Neural cell (in vitro differentiated cells): ENCODE data around the gene CLSTN3. TPM values are rescaled to one million over a fixed set of nuclear protein-coding genes. Genes with fewer than 3 reads are reported as not detected.

Experiments used
- H2AFZ ChIP-seq: fragments of 200-600, 300-800 bp; sonication (generic), shearing (Covaris generic); 2 replicates; pipeline ENCODE4 v1.6.0; 2014; ENCODE audit warnings: low read depth, mild to moderate bottlenecking, antibody characterized with exemption, low read length, moderate library complexity
- H3F3A ChIP-seq: fragments of 200-600 bp; shearing (Covaris generic); 2 replicates; pipeline ENCODE4 v1.6.1; 2016; ENCODE audit warnings: mild to moderate bottlenecking, moderate library complexity, mixed read lengths, antibody characterized with exemption, low read length; ENCODE audit not compliant: insufficient read depth, poor library complexity, severe bottlenecking
- H3K27ac ChIP-seq: fragments of 200-600, 300-800 bp; sonication (generic), shearing (Covaris generic); 2 replicates; pipeline ENCODE4 v1.5.1; 2014; ENCODE audit warnings: mild to moderate bottlenecking, low read length, moderate library complexity
- H3K27me3 ChIP-seq: fragments of 300-800, 200-600 bp; sonication (generic), shearing (Covaris generic); 2 replicates; pipeline ENCODE4 v1.6.0; 2014; ENCODE audit warnings: mild to moderate bottlenecking, low read depth, low read length, moderate library complexity; ENCODE audit not compliant: insufficient read depth
- H3K36me3 ChIP-seq: fragments of 300-800, 200-600 bp; sonication (generic), shearing (Covaris generic); 2 replicates; pipeline ENCODE4 v1.5.1; 2014; ENCODE audit warnings: mild to moderate bottlenecking, antibody characterized with exemption, low read length, moderate library complexity; ENCODE audit not compliant: insufficient read depth
- H3K4me2 ChIP-seq: fragments of 300-800, 200-600 bp; sonication (generic), shearing (Covaris generic); 2 replicates; pipeline ENCODE4 v1.6.0; 2014; ENCODE audit warnings: mild to moderate bottlenecking, low read length
- H3K4me3 ChIP-seq: fragments of 300-800, 200-600 bp; sonication (generic), shearing (Covaris generic); 2 replicates; pipeline ENCODE4 v1.5.1; 2014; ENCODE audit warnings: mild to moderate bottlenecking, low read length, moderate library complexity
- H3K79me2 ChIP-seq: fragments of 200-600 bp; shearing (Covaris generic); replicated peaks from 2 replicates; pipeline ENCODE4 v1.6.0; 2014; ENCODE audit warnings: mild to moderate bottlenecking, low read length, moderate library complexity; ENCODE audit not compliant: insufficient read depth
- H3K9ac ChIP-seq: fragments of 300-800, 200-600 bp; sonication (generic), shearing (Covaris generic); 2 replicates; pipeline ENCODE4 v1.6.1; 2016; ENCODE audit warnings: mild to moderate bottlenecking, low read length, mixed read lengths
- H3K9me2 ChIP-seq: fragments of 200-600 bp; shearing (Covaris generic); 2 replicates; pipeline ENCODE4 v1.6.1; 2016; ENCODE audit warnings: mild to moderate bottlenecking, low read length, mixed read lengths; ENCODE audit not compliant: insufficient read depth
- H3K9me3 ChIP-seq: fragments of 200-600, 300-800 bp; sonication (generic), shearing (Covaris generic); 2 replicates; pipeline ENCODE4 v1.6.1; 2016; ENCODE audit warnings: mild to moderate bottlenecking, mixed run types, low read length, moderate library complexity, mixed read lengths
- H4K20me1 ChIP-seq: fragments of 200-600 bp; shearing (Covaris generic); 2 replicates; pipeline ENCODE4 v1.6.1; 2016; ENCODE audit warnings: mild to moderate bottlenecking, mixed run types; ENCODE audit not compliant: insufficient read depth
- EP300 ChIP-seq: fragments of 450-650 bp; conservative IDR thresholded peaks from 2 replicates; pipeline ENCODE4 v1.6.1; 2014; ENCODE audit warnings: antibody characterized with exemption, mild to moderate bottlenecking, moderate library complexity; ENCODE audit not compliant: poor library complexity, severe bottlenecking
- EZH2 ChIP-seq: fragments of 200-600, 300-800 bp; shearing (Covaris generic), sonication (generic); IDR thresholded peaks from 2 replicates; pipeline ENCODE4 v1.6.1; 2014; ENCODE audit warnings: antibody characterized with exemption, low read length, borderline replicate concordance, mild to moderate bottlenecking; ENCODE audit not compliant: insufficient read depth, poor library complexity, severe bottlenecking
- MXI1 ChIP-seq: fragments of 450-650 bp; conservative IDR thresholded peaks from 2 replicates; pipeline ENCODE4 v1.6.1; 2014; ENCODE audit warnings: antibody characterized with exemption, mild to moderate bottlenecking; ENCODE audit not compliant: poor library complexity, severe bottlenecking
- POLR2AphosphoS5 ChIP-seq: IDR thresholded peaks from 2 replicates; pipeline ENCODE4 v1.6.1; 2012
- RAD21 ChIP-seq: fragments of 450-650 bp; conservative IDR thresholded peaks from 2 replicates; pipeline ENCODE4 v1.6.1; 2014; ENCODE audit warnings: antibody characterized with exemption, mild to moderate bottlenecking, moderate library complexity
- polyA plus RNA-seq: library from polyadenylated mRNA; depleted of rRNA; stranded (reverse); fragments of >200 nt; gene quantifications from 2 replicates; pipeline ENCODE4 v1.2.3, GENCODE V29; 2014
- TF ChIP-seq, protein P1 (sequence below): IDR thresholded peaks from 2 replicates; pipeline ENCODE4 v1.6.1; 2012; ENCODE audit warnings: borderline replicate concordance
- TF ChIP-seq, protein P2 (sequence below): fragments of 450-650 bp; IDR thresholded peaks from 2 replicates; pipeline ENCODE4 v1.5.1; 2014; ENCODE audit warnings: antibody characterized with exemption, mild to moderate bottlenecking, moderate library complexity; ENCODE audit not compliant: poor library complexity, severe bottlenecking

Gene CLSTN3
- polyA plus RNA-seq, 1 donor from 2014 or later, result 61.0 TPM

DNA sequence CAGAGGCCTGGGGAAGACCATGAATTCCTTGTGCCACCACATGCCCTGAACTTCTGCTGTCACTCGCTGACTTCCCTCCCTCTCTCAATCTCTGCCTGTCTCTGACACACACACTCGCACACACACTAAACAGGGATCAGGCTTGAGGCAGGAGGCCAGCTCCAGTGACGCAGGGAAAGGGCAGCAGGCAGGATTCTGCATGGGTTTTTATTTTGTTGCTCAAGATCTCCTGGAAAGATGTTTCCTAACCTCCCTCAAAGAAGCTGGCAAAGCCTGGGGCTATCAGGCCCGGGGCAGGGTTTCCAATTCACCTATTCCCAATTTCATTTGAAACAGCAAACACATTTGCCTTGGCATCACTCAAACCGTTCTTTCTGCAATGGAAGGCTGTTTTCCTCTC, 31.6 kb downstream of the CLSTN3 start:
- Histone ChIP-seq H3K27ac (no peak overlapping the region), H3K27me3 (no peaks in the 10 kb centered on the region)
- TF ChIP-seq MXI1, result no peak
- TF ChIP-seq, protein P1, sequence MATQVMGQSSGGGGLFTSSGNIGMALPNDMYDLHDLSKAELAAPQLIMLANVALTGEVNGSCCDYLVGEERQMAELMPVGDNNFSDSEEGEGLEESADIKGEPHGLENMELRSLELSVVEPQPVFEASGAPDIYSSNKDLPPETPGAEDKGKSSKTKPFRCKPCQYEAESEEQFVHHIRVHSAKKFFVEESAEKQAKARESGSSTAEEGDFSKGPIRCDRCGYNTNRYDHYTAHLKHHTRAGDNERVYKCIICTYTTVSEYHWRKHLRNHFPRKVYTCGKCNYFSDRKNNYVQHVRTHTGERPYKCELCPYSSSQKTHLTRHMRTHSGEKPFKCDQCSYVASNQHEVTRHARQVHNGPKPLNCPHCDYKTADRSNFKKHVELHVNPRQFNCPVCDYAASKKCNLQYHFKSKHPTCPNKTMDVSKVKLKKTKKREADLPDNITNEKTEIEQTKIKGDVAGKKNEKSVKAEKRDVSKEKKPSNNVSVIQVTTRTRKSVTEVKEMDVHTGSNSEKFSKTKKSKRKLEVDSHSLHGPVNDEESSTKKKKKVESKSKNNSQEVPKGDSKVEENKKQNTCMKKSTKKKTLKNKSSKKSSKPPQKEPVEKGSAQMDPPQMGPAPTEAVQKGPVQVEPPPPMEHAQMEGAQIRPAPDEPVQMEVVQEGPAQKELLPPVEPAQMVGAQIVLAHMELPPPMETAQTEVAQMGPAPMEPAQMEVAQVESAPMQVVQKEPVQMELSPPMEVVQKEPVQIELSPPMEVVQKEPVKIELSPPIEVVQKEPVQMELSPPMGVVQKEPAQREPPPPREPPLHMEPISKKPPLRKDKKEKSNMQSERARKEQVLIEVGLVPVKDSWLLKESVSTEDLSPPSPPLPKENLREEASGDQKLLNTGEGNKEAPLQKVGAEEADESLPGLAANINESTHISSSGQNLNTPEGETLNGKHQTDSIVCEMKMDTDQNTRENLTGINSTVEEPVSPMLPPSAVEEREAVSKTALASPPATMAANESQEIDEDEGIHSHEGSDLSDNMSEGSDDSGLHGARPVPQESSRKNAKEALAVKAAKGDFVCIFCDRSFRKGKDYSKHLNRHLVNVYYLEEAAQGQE, result no peak
- TF ChIP-seq EZH2, result no peak
- no peak for TF ChIP-seq POLR2AphosphoS5
- TF ChIP-seq EP300, result no peak
- TF ChIP-seq, protein P2, sequence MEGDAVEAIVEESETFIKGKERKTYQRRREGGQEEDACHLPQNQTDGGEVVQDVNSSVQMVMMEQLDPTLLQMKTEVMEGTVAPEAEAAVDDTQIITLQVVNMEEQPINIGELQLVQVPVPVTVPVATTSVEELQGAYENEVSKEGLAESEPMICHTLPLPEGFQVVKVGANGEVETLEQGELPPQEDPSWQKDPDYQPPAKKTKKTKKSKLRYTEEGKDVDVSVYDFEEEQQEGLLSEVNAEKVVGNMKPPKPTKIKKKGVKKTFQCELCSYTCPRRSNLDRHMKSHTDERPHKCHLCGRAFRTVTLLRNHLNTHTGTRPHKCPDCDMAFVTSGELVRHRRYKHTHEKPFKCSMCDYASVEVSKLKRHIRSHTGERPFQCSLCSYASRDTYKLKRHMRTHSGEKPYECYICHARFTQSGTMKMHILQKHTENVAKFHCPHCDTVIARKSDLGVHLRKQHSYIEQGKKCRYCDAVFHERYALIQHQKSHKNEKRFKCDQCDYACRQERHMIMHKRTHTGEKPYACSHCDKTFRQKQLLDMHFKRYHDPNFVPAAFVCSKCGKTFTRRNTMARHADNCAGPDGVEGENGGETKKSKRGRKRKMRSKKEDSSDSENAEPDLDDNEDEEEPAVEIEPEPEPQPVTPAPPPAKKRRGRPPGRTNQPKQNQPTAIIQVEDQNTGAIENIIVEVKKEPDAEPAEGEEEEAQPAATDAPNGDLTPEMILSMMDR, result no peak

DNA sequence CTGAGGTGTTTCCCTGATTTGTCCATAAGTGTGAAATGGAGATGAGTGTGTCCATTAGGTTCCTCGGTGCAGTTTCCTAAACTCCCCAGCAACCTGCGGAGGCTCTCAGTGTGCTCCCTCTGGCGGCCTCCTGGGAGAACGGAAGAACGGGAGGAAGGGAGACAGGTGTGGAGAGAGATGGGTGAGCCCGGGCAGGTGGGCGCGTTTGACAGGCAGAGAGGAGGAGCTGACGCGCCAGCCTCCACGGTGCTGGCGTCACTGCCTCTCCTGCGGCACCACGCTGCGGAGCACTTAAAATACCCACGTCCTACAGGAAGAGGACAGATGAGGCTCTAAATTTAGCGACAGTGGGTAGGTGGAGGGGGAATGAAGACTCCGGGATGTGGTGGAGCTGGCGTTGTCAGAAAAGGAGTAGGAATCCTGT, 32.5 kb downstream of the CLSTN3 start:
- no peak for TF ChIP-seq RAD21
- TF ChIP-seq, protein P2, result peak; percentile 18
- no peaks in the 10 kb centered on the region for H3K9me3 ChIP-seq
- H3K27ac ChIP-seq, result no peak overlapping the region
- no peak overlapping the region for H2AFZ ChIP-seq
- H3K9me2 ChIP-seq, result no peaks in the 10 kb centered on the region
- H4K20me1 ChIP-seq, result no peaks in the 10 kb centered on the region
- no peak overlapping the region for H3K4me2 ChIP-seq
- no peaks in the 10 kb centered on the region for H3K36me3 ChIP-seq
- H3F3A ChIP-seq, result no peaks in the 10 kb centered on the region
- H3K9ac ChIP-seq, result no peak overlapping the region
- no peak overlapping the region for H3K4me3 ChIP-seq
- no peaks in the 10 kb centered on the region for H3K79me2 ChIP-seq
- no peaks in the 10 kb centered on the region for H3K27me3 ChIP-seq

More for the DNA sequence above, 31.6 kb downstream of the CLSTN3 start:
- Histone ChIP-seq H3K79me2 (no peaks in the 10 kb centered on the region), H2AFZ (no peak overlapping the region), H3K9ac (no peak overlapping the region), H3F3A (no peaks in the 10 kb centered on the region), H3K36me3 (no peaks in the 10 kb centered on the region), H3K4me3 (no peak overlapping the region), H3K9me2 (no peaks in the 10 kb centered on the region), H3K4me2 (no peak overlapping the region), H4K20me1 (no peaks in the 10 kb centered on the region), H3K9me3 (no peaks in the 10 kb centered on the region)
